Esophagus (tissue), 2 donors: ENCODE data around the gene FAM174C. TPM values are rescaled to one million over a fixed set of nuclear protein-coding genes. Genes with fewer than 3 reads are reported as not detected.

Experiments
- H3K27ac ChIP-seq, 2 donors: one replicate each; pipeline ENCODE4 v1.5.1; 2013; ENCODE audit warnings: low read depth in 2 of 2, mild to moderate bottlenecking in 2 of 2, inconsistent platforms in 1 of 2, low read length in 1 of 2, moderate library complexity in 1 of 2
- H3K27me3 ChIP-seq, 2 donors: one replicate each; pipeline ENCODE4 v1.6.1; 2013; ENCODE audit warnings: low read length in 2 of 2, control low read depth in 1 of 2, mild to moderate bottlenecking in 1 of 2; ENCODE audit not compliant: insufficient read depth in 2 of 2, control insufficient read depth in 1 of 2
- H3K36me3 ChIP-seq, 2 donors: one replicate each; pipeline ENCODE4 v1.6.1; 2013; ENCODE audit warnings: low read length in 1 of 2; ENCODE audit not compliant: control insufficient read depth in 2 of 2, insufficient read depth in 2 of 2
- H3K4me1 ChIP-seq, 2 donors: one replicate each; pipeline ENCODE4 v1.6.1; 2013; ENCODE audit warnings: low read length in 1 of 2; ENCODE audit not compliant: control insufficient read depth in 2 of 2, insufficient read depth in 2 of 2
- H3K4me3 ChIP-seq, 2 donors: one replicate each; pipeline ENCODE4 v1.5.1; 2013; ENCODE audit warnings: low read length in 2 of 2, mild to moderate bottlenecking in 2 of 2, low read depth in 1 of 2, moderate library complexity in 1 of 2
- H3K9me3 ChIP-seq, 2 donors: one replicate each; pipeline ENCODE4 v1.6.1; 2013; ENCODE audit warnings: mild to moderate bottlenecking in 2 of 2, low read depth in 1 of 2, low read length in 1 of 2, moderate library complexity in 1 of 2; ENCODE audit not compliant: control insufficient read depth in 2 of 2, insufficient read depth in 1 of 2
- WGBS, 2 donors: extraction: QIAGEN DNeasy Blood & Tissue Kit; methylation state at CpG; one replicate each; pipeline ENCODE4 v1.1.7; 2013; 5-methylcytosine and 5-hydroxymethylcytosine counted together
- polyA plus RNA-seq, 2 donors: library from polyadenylated mRNA; stranded (reverse); fragments of 200-250 nt; gene quantifications; one replicate each; pipeline ENCODE4 v1.2.3, GENCODE V29; 2013
- donor health status: healthy with polysubstance abuse.
- donor health status: Bipolar disorder and iron deficiency.

Gene FAM174C
- polyA plus RNA-seq, 2 donors, result 45.8 to 46.7 TPM

GRCh38 chr19:1230783-1231489, 44.4 kb upstream of the FAM174C start:
- H3K36me3 ChIP-seq, result peaks cover 7 to 23% of the 10 kb centered on the region in 2 donors
- H3K27me3 ChIP-seq, result no peaks in the 10 kb centered on the region
- no peaks in the 10 kb centered on the region for H3K9me3 ChIP-seq
- H3K27ac ChIP-seq, result no peak overlapping the region
- H3K4me1 ChIP-seq, result peaks cover 0 to 30% of the 10 kb centered on the region in 2 donors
- 71 to 80% methylated on average over 37 to 38 of the region's 38 CpGs for WGBS, 2 donors
- H3K4me3 ChIP-seq, result no peak overlapping the region

DNA sequence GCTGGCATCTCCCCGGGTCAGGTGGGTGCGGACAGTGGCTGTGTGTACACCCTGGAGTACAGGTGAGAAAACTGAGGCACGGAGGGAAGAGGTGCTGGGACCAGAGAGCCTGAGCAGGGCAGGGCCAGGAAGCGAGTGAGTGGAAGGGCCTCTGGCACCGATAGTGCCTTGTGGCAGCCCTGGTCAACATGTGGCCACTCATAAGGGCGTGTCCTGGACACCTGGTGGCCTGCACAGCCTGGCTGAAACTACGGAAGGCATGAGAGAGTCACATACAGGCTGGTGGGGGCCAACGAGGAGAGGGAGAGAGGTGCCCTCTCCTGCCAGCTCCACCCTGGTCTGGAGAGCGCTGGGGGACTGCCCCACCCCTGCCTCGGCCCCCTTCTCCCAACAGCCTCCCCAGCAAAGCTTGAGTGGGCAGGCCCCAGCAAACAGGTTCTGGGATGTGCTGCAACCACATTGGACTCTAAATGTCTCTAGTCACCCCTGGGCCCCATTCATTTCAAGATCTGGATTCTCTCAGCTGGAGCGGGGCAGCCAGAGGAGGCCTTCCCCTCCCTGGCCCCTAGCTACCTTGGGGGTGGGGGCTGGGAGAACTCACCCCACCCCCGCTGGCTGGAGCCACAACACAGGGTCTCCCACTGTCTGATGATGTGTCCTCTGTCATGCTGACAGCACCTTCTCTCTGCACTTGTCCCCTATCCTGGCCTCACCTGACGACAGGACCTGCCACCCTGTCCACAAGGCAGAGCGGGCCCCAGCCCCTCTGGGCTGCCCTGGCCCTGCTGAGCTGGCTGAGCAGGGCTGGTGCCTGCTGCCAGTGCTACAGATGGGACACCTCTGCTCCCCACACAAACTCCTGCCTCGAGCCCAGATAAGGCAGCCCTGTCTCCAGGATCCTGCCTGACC, 43.3 kb upstream of the FAM174C start:
- Histone ChIP-seq H3K9me3 (no peaks in the 10 kb centered on the region), H3K27me3 (no peaks in the 10 kb centered on the region), H3K4me1 (peaks cover 0 to 35% of the 10 kb centered on the region in 2 donors), H3K36me3 (peaks cover 3 to 16% of the 10 kb centered on the region in 2 donors), H3K27ac (peak overlapping the region; percentile 15 to 63), H3K4me3 (no peak overlapping the region)
- 64 to 67% methylated on average over 15 of the region's 15 CpGs for WGBS, 2 donors

- Histone ChIP-seq H3K9me3 (no peaks in the 10 kb centered on the region), H3K4me3 (no peak overlapping the region), H3K27ac (peak overlapping the region; percentile 15 to 63), H3K36me3 (peaks cover under 1 to 10% of the 10 kb centered on the region in 2 donors), H3K4me1 (peaks cover 0 to 36% of the 10 kb centered on the region in 2 donors), H3K27me3 (no peaks in the 10 kb centered on the region)
- 27 to 30% methylated on average over 15 of the region's 15 CpGs for WGBS, 2 donors
These were observed 42.7 kb upstream of the FAM174C start for GRCh38 chr19:1232652-1233072.

- H3K27ac ChIP-seq, result peak overlapping the region in 1 of 2 donors; percentile 36
- H3K9me3 ChIP-seq, result no peaks in the 10 kb centered on the region
- WGBS, 2 donors, result 56 to 81% methylated on average over 24 of the region's 24 CpGs
- H3K4me1 ChIP-seq, result peaks cover 0 to 38% of the 10 kb centered on the region in 2 donors
- H3K4me3 ChIP-seq, result no peak overlapping the region
- peaks cover 0 to 6% of the 10 kb centered on the region in 2 donors for H3K36me3 ChIP-seq
- H3K27me3 ChIP-seq, result no peaks in the 10 kb centered on the region
These were observed 42.1 kb upstream of the FAM174C start for GRCh38 chr19:1233115-1233667.

DNA sequence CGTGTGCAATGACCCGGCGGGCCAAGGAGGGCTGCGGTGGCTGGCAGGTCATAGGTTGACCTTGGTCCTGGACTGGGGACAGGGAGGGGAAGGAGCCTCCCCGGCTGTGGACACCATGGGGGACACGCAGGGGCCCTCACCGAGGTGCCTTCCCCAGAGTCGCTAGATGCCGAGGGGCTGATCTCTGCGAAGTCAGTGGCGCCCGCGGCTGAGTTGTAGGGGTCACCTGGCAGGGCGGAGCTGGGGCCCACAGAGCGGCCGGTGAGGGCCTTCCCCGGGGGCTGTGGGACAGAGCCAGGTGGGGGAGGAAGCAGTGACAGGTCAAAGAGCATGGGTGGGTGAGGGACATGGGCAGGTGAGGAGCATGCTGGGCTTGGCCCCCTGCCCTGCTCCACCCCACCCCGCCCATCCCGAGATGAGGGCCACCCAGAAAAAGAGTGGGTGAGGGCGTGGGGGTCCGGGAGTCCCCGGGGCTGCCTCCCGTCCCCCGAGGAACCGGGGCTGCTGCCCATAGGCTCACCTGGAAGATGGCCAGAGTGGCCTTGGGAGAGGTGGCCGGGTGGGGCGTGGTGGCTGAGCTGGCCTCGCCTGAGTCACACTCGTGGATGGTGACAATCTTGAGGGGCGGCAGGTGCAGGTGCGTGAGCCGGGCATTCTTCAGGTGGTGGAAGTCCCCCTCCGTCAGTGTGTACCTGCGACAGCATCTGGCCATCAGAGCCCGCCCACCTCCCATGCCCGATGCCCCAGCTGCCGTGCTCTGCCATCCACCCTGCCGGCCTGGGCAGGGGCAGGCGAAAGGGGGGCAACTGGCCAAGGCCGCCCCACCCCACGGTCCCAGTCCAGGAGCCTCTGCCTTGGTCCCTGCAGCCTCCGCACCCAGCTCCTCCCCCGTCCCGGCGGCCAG, 41.0 kb upstream of the FAM174C start:
- H3K9me3 ChIP-seq, result no peaks in the 10 kb centered on the region
- peaks cover 0 to 4% of the 10 kb centered on the region in 2 donors for H3K36me3 ChIP-seq
- no peak overlapping the region for H3K4me3 ChIP-seq
- H3K27ac ChIP-seq, result no peak overlapping the region
- H3K27me3 ChIP-seq, result no peaks in the 10 kb centered on the region
- peaks cover 0 to 38% of the 10 kb centered on the region in 2 donors for H3K4me1 ChIP-seq
- WGBS, 2 donors, result 85 to 91% methylated on average over 41 to 45 of the region's 45 CpGs

DNA sequence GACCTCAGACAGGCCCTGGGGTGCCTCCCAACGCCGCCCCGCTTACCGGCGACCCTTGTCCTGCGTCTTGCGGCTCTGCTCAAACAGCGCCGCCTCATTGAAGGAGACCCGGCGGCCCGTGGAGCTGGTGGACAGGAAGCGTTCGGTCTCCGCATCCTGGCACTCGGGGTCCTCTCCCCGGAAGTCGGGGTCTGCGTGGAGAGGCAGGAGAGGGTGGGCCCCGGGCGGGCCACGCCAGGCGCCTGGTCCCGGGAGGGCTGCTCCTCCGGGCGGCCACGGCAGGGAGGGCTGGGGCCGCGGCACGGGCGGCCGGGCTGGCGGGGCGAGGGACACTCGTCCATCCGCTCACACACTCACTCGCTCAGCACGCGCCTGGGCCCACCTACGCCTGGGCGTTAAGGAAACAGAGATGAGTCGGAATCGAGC, 40.4 kb upstream of the FAM174C start:
- Histone ChIP-seq H3K4me3 (no peak overlapping the region), H3K4me1 (peaks cover 0 to 38% of the 10 kb centered on the region in 2 donors), H3K36me3 (peaks cover 0 to 4% of the 10 kb centered on the region in 2 donors), H3K9me3 (no peaks in the 10 kb centered on the region), H3K27ac (no peak overlapping the region), H3K27me3 (no peaks in the 10 kb centered on the region)
- 89 to 94% methylated on average over 43 of the region's 43 CpGs for WGBS, 2 donors

GRCh38 chr19:1235625-1236538, 39.4 kb upstream of the FAM174C start:
- peaks cover 0 to 4% of the 10 kb centered on the region in 2 donors for H3K36me3 ChIP-seq
- no peaks in the 10 kb centered on the region for H3K27me3 ChIP-seq
- H3K9me3 ChIP-seq, result no peaks in the 10 kb centered on the region
- peak overlapping the region; percentile 22 to 34 for H3K27ac ChIP-seq
- peak overlapping the region; percentile 34 to 52 for H3K4me3 ChIP-seq
- 66 to 74% methylated on average over 39 of the region's 39 CpGs for WGBS, 2 donors
- H3K4me1 ChIP-seq, result peaks cover 0 to 40% of the 10 kb centered on the region in 2 donors

- Histone ChIP-seq H3K27me3 (no peaks in the 10 kb centered on the region), H3K4me1 (peaks cover 0 to 42% of the 10 kb centered on the region in 2 donors), H3K27ac (peak overlapping the region; percentile 22 to 34), H3K9me3 (no peaks in the 10 kb centered on the region), H3K36me3 (peaks cover 0 to 4% of the 10 kb centered on the region in 2 donors), H3K4me3 (peak overlapping the region; percentile 52 to 56)
- 11% methylated on average over 25 to 42 of the region's 42 CpGs for WGBS, 2 donors
These were observed 38.8 kb upstream of the FAM174C start for GRCh38 chr19:1236576-1236975.
